MM.1S (cell line): ENCODE results near the gene MORN4.

ENCODE experiments used
- EZH2 ChIP-seq: fragments of 300-600 bp; sonication (generic); optimal IDR thresholded peaks from 2 replicates; pipeline ENCODE3; 2017; ENCODE audit warnings: low read depth, mild to moderate bottlenecking, antibody characterized with exemption, low read length, mixed read lengths
- EZH2phosphoT487 ChIP-seq: fragments of 300-600 bp; sonication (generic); IDR thresholded peaks from 2 replicates; pipeline ENCODE4 v1.6.1; 2018; ENCODE audit warnings: antibody characterized with exemption, low read length
- TF ChIP-seq, protein P1 (sequence below): fragments of 300-600 bp; sonication (generic); IDR thresholded peaks from 2 replicates; pipeline ENCODE4 v1.5.1; 2016; ENCODE audit warnings: antibody characterized with exemption, low read length, mixed read lengths

DNA sequence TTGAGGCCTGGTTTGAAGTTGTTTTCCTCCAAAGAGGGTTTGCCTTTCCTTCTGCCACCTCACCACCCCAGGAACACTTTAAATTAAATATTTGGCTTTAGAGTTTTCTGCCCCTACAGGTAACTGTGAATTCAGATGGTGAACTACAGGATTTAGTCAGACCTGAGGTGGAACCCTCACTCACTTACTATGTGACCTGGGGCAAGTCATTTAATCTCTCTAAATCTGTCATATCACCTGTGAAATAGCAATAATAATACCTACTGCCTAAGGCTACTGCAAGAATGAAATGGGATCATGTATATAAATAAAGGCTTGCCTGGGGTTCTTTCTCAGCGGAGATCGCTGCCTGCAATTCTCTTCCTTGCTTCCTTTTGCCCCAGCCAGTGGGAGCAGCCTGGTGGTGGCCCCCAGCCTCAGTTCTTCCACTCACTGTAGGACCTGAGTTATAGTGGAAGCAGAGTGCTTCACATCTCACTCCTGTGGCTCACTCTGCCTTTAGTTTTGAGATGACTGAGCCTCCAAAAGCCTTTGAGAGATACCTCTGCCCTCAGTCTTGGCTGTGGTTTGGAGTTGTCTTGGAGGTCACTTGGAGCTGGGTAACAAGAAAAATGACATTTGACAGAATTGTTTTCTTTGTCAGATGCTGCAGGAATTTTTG is 66.8 kb downstream of the MORN4 start:
- TF ChIP-seq, protein P1, sequence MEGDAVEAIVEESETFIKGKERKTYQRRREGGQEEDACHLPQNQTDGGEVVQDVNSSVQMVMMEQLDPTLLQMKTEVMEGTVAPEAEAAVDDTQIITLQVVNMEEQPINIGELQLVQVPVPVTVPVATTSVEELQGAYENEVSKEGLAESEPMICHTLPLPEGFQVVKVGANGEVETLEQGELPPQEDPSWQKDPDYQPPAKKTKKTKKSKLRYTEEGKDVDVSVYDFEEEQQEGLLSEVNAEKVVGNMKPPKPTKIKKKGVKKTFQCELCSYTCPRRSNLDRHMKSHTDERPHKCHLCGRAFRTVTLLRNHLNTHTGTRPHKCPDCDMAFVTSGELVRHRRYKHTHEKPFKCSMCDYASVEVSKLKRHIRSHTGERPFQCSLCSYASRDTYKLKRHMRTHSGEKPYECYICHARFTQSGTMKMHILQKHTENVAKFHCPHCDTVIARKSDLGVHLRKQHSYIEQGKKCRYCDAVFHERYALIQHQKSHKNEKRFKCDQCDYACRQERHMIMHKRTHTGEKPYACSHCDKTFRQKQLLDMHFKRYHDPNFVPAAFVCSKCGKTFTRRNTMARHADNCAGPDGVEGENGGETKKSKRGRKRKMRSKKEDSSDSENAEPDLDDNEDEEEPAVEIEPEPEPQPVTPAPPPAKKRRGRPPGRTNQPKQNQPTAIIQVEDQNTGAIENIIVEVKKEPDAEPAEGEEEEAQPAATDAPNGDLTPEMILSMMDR = no peak
- TF ChIP-seq EZH2phosphoT487 (no peak), EZH2 (no peak)
